Body of pancreas (tissue), 4 donors: ENCODE results near the gene FIG4. TPM values are rescaled to one million over a fixed set of nuclear protein-coding genes. Genes with fewer than 3 reads are reported as not detected.
"Not testable (repeated sequence)": the region's sequence is repeated elsewhere in the genome, so short reads cannot be mapped to it uniquely, and the experiment has no call there.

Source experiments
- ATAC-seq: fragments of 150-250 bp; one replicate; pipeline ENCODE4 v1.9.1; 2016
- DNase-seq, 4 donors: peaks; one replicate each; pipeline ENCODE4 v3.0.0-alpha.2; 2019
- H3K27ac ChIP-seq, 4 donors: fragments of 200-600 bp; sonication (generic); 1 replicate in 3 of 4; 2 replicates in 1 of 4; pipeline versions ENCODE4 v1.5.1 to v1.6.1; 2016 to 2019; ENCODE audit warnings: mild to moderate bottlenecking in 1 of 4, mixed read lengths in 1 of 4, moderate library complexity in 1 of 4
- H3K27me3 ChIP-seq, 2 donors: fragments of 200-600 bp; sonication (generic); one replicate each; pipeline ENCODE4 v1.6.0; 2016; ENCODE audit warnings: mild to moderate bottlenecking in 1 of 2
- H3K36me3 ChIP-seq, 2 donors: fragments of 200-600 bp; sonication (generic); replicated peaks in 1 of 2; 2 replicates each; pipeline ENCODE4 v1.5.1; 2016; ENCODE audit warnings: low read depth in 2 of 2; ENCODE audit not compliant: insufficient read depth in 1 of 2
- H3K4me1 ChIP-seq: fragments of 200-600 bp; sonication (generic); one replicate; pipeline ENCODE4 v1.6.0; 2016
- H3K4me3 ChIP-seq, 2 donors: fragments of 200-600 bp; sonication (generic); 1 replicate in 1 of 2; 2 replicates in 1 of 2; pipeline ENCODE4 v1.5.1; 2016 to 2019
- H3K9me3 ChIP-seq, 3 donors: fragments of 200-600 bp; sonication (generic); 1 replicate in 2 of 3; 2 replicates in 1 of 3; pipeline ENCODE4 v1.5.1; 2016
- POLR2A ChIP-seq, 3 donors: fragments of 450-650 bp; IDR thresholded peaks; one replicate each; pipeline ENCODE4 v1.6.1; 2016; ENCODE audit warnings: antibody characterized with exemption in 3 of 3, mild to moderate bottlenecking in 2 of 3
- WGBS, 2 donors: methylation state at CpG; one replicate each; pipeline ENCODE4 v1.1.5; 2017; 5-methylcytosine and 5-hydroxymethylcytosine counted together
- intact Hi-C: fragments of 100-400 bp; cut with DNase I; formaldehyde crosslinking; loops from one replicate; pipeline ENCODE4 v1.15.1; 2023
- total RNA-seq, 2 donors: library from RNA; depleted of rRNA; stranded (reverse); fragments of >200 nt; gene quantifications; one replicate each; pipeline ENCODE4 v1.1.0, GENCODE V29; 2016
- TF ChIP-seq, protein P1 (sequence below), 7 experiments: fragments of 450-650 bp in 4 of 7; fragments of 200-600 bp in 3 of 7; sonication (generic) in 3 of 7; IDR thresholded peaks; one replicate each; pipeline ENCODE4 v1.5.1; 2016 to 2019; ENCODE audit warnings: antibody characterized with exemption in 7 of 7

FIG4 gene
- total RNA-seq, 2 donors from 2014 or later: 9.3 to 24.7 TPM

GRCh38 chr6:109701221-109701620 is 10.1 kb downstream of the FIG4 start:
- Histone ChIP-seq H3K36me3 (no peaks in the 10 kb centered on the region), H3K4me1 (peaks cover 4% of the 10 kb centered on the region), H3K9me3 (no peaks in the 10 kb centered on the region), H3K27me3 (no peaks in the 10 kb centered on the region), H3K27ac (no peak overlapping the region), H3K4me3 (no peak overlapping the region)
- TF ChIP-seq POLR2A (IDR thresholded peaks at IDR 0.05): no peak
- TF ChIP-seq, protein P1, sequence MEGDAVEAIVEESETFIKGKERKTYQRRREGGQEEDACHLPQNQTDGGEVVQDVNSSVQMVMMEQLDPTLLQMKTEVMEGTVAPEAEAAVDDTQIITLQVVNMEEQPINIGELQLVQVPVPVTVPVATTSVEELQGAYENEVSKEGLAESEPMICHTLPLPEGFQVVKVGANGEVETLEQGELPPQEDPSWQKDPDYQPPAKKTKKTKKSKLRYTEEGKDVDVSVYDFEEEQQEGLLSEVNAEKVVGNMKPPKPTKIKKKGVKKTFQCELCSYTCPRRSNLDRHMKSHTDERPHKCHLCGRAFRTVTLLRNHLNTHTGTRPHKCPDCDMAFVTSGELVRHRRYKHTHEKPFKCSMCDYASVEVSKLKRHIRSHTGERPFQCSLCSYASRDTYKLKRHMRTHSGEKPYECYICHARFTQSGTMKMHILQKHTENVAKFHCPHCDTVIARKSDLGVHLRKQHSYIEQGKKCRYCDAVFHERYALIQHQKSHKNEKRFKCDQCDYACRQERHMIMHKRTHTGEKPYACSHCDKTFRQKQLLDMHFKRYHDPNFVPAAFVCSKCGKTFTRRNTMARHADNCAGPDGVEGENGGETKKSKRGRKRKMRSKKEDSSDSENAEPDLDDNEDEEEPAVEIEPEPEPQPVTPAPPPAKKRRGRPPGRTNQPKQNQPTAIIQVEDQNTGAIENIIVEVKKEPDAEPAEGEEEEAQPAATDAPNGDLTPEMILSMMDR (IDR thresholded peaks at IDR 0.05): no peak
- intact Hi-C loops: loop anchor here (5.0 kb wide), 1 partner anchor 341 kb away; no protein-coding TSS in a partner anchor
- no peak for DNase-seq
- ATAC-seq: no peak
- 80 to 86% methylated on average over 4 of the region's 4 CpGs for WGBS, 2 donors

DNA sequence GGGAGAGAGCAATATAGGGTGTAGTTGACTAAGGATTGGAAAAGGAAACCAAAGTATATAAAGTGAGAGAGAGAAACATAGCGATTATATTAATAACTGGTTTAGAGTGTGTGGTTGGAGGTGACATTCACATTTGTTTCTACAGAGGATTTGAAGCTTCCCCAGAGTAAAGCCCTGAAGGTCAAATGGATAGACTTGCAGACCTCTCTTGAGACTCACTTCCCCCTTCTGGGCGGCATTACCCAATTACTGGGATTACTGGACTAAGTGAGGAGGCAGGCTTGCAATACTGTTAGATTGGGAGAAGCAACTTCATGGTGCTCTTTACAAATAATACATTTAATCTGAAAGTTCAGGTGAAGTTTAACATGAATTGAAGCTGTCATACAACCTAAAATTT is 10.7 kb downstream of the FIG4 start:
- H3K9me3 ChIP-seq: no peaks in the 10 kb centered on the region
- no peak overlapping the region for H3K27ac ChIP-seq
- DNase-seq (peak in 1 of 4 donors; percentile 25), ATAC-seq (no peak)
- peaks cover 4% of the 10 kb centered on the region for H3K4me1 ChIP-seq
- H3K27me3 ChIP-seq: no peaks in the 10 kb centered on the region
- H3K4me3 ChIP-seq: no peak overlapping the region
- intact Hi-C loops: loop anchor here (5.0 kb wide), 1 partner anchor 341 kb away; no protein-coding TSS in a partner anchor
- H3K36me3 ChIP-seq: no peaks in the 10 kb centered on the region
- 65 to 81% methylated on average over 2 of the region's 2 CpGs for WGBS, 2 donors
- TF ChIP-seq, protein P1 (IDR thresholded peaks at IDR 0.05): no peak
- TF ChIP-seq POLR2A (IDR thresholded peaks at IDR 0.05): no peak

DNA sequence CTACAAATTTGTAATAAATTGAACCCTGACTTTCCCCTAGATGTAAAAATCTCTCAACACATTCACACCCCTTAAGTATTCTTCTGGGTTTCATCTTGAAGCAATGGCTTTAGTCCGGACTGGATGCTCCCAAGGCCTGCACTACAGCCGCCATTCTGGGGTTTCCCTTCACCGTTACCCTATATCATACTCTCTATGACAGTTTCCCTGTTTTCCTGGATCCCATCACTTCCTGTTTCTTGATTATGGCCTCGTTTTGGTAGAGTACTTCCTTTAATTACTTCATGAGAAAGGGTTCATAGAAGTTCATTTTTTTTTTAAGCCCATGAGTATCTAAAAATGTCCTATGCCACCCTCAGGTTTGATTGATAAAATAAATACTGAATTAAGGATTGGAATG is 11.7 kb downstream of the FIG4 start:
- WGBS, 2 donors: 61 to 73% methylated on average over 4 of the region's 4 CpGs
- no peaks in the 10 kb centered on the region for H3K27me3 ChIP-seq

GRCh38 chr6:109705258-109705657 is 14.2 kb downstream of the FIG4 start:
- intact Hi-C loops: loop anchor here (5.0 kb wide), 1 partner anchor 687 kb away; no protein-coding TSS in a partner anchor
- no peaks in the 10 kb centered on the region for H3K36me3 ChIP-seq
- DNase-seq (peak; percentile 83 to 88 (median 86)), ATAC-seq (peak; percentile 97)
- no peaks in the 10 kb centered on the region for H3K9me3 ChIP-seq
- WGBS, 2 donors: 14 to 16% methylated on average over 7 of the region's 7 CpGs
- no peaks in the 10 kb centered on the region for H3K27me3 ChIP-seq
- TF ChIP-seq, protein P1 (IDR thresholded peaks at IDR 0.05): peak; percentile 87 to 99 (median 98)
- no peak for TF ChIP-seq POLR2A (IDR thresholded peaks at IDR 0.05)
- no peak overlapping the region for H3K27ac ChIP-seq
- peaks cover 4% of the 10 kb centered on the region for H3K4me1 ChIP-seq
- no peak overlapping the region for H3K4me3 ChIP-seq

More for the DNA sequence above, 11.7 kb downstream of the FIG4 start:
- no peak for ATAC-seq
- H3K4me3 ChIP-seq: no peak overlapping the region
- H3K27ac ChIP-seq: no peak overlapping the region
- no peaks in the 10 kb centered on the region for H3K9me3 ChIP-seq
- no peak for DNase-seq
- H3K4me1 ChIP-seq: peaks cover 4% of the 10 kb centered on the region
- no peaks in the 10 kb centered on the region for H3K36me3 ChIP-seq
- TF ChIP-seq, protein P1 (IDR thresholded peaks at IDR 0.05): no peak
- TF ChIP-seq POLR2A (IDR thresholded peaks at IDR 0.05): no peak
- intact Hi-C loops: loop anchor here (5.0 kb wide), 1 partner anchor 340 kb away; no protein-coding TSS in a partner anchor

DNA sequence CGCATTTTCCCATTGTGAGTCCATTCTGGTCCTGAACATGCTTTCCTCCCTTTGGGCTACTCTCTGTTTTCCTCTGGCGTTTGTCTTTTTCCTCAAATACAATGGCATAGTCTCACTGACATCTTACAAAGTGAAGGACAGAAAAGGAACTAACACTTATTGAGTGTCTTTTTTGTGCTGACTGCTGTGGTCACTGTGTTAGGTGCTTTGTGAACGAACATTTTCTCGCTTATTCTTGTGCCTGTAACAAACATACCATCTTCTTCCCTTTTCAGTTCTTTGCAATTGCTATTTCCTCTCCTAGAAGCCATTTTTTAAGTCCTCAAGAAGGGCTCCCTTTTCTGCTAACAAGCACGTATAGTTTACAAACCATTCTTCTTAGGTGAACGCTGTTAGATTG is 15.4 kb downstream of the FIG4 start:
- intact Hi-C loops: loop anchor here (5.0 kb wide), 1 partner anchor 686 kb away; no protein-coding TSS in a partner anchor
- no peak overlapping the region for H3K4me3 ChIP-seq

DNA sequence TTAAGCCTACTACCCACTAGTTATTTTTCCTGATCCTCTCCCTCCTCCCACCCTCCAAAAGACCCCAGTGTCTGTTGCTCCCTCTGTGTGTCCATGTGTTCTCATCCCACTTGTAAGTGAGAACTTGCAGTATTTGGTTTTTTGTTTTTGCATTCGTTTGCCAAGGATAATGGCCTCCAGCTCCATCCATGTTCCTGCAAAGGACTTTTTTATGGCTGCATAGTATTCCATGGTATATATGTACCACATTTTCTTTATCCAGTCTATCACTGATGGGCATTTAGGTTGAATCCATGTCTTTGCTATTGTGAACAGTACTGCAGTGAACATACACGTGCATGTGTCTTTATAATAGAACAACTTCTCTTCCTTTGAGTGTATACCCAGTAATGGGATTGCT is 17.0 kb downstream of the FIG4 start:
- 85 to 95% methylated on average over 2 of the region's 2 CpGs for WGBS, 2 donors
- not testable (repeated sequence) for H3K36me3 ChIP-seq, H3K4me1 ChIP-seq, H3K27ac ChIP-seq, ATAC-seq, H3K9me3 ChIP-seq, H3K27me3 ChIP-seq, H3K4me3 ChIP-seq, DNase-seq
- intact Hi-C loops: loop anchor here (5.0 kb wide), 1 partner anchor 684 kb away; no protein-coding TSS in a partner anchor

More for the DNA sequence above, 15.4 kb downstream of the FIG4 start:
- Histone ChIP-seq H3K27me3 (no peaks in the 10 kb centered on the region), H3K36me3 (no peaks in the 10 kb centered on the region), H3K27ac (no peak overlapping the region), H3K4me1 (peaks cover 4% of the 10 kb centered on the region), H3K9me3 (no peaks in the 10 kb centered on the region)
- DNase-seq (no peak), ATAC-seq (no peak)
- TF ChIP-seq, protein P1 (IDR thresholded peaks at IDR 0.05): no peak
- 64 to 86% methylated on average over 6 of the region's 6 CpGs for WGBS, 2 donors
